ENCODE measurements around the gene KLHDC1.
"Not testable (repeated sequence)": the region's sequence is repeated elsewhere in the genome, so short reads cannot be mapped to it uniquely, and the experiment has no call there.

KLHDC1 gene

GRCh38 chr14:49692811-49693734, at the start of gene KLHDC1:
Gene KLHDC1, plus strand, starts transcription at chr14:49693120. Its CDS starts 75 bp downstream, at chr14:49693195.
- peak; percentile 43 for DNase-seq (ENCODE audit: low spot score)

DNA sequence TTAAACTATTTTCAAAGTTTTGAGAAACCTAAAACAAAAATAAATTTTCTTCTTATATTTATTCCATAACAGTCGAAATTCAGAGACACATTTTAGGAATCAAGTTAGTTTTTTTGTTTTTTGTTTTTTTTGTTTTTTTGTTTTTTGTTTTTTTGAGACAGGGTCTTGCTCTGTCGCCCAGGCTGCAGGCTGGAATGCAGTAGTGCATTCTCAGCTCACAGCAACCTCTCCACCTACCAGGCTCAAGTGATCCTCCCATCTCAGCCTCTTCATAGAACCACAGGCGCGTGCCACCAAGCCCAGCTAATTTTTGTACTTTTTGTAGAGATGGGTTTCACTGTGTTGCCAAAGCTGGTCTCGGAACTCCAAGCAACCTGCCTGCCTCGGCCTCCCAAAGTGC, 39.4 kb upstream of the KLHDC1 start:
- no peak for DNase-seq (ENCODE audit: low spot score)

DNA sequence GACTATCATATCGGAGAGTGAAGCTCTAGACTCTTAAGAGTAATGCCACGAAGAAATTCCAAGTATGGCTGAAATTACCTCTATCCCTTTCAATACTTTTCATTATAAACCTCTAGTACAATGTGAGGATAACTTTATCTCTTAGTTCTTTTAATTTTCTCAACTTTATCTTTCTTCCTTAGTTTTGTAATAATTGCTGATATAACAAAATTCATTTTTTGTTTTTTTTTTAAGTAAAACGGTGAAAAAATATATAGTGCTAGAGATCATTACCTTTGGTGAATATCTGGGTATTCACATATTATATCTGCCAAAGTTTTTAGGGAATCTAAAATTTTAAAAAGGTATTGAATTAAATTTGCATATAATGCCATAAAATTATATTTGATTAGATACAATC, 38.4 kb upstream of the KLHDC1 start:
- DNase-seq (ENCODE audit: low spot score) = no peak

DNA sequence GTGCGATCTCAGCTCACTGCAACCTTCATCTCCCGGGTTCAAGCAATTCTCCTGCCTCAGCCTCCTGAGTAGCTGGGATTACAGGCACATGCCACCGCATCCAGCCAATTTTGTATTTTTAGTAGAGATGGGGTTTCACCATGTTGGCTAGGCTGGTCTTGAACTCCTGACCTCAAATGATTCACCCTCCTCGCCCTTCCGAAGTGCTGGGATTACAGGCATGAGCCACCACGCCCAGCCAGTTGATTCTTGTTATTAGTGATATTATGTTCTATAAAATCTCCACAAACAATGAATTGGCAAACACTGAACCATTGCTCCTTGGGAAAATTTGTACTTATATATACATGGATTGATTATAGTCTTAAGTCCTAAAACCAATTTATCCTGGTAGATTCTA, 35.4 kb upstream of the KLHDC1 start:
- DNase-seq (ENCODE audit: low spot score) = not testable (repeated sequence)

DNA sequence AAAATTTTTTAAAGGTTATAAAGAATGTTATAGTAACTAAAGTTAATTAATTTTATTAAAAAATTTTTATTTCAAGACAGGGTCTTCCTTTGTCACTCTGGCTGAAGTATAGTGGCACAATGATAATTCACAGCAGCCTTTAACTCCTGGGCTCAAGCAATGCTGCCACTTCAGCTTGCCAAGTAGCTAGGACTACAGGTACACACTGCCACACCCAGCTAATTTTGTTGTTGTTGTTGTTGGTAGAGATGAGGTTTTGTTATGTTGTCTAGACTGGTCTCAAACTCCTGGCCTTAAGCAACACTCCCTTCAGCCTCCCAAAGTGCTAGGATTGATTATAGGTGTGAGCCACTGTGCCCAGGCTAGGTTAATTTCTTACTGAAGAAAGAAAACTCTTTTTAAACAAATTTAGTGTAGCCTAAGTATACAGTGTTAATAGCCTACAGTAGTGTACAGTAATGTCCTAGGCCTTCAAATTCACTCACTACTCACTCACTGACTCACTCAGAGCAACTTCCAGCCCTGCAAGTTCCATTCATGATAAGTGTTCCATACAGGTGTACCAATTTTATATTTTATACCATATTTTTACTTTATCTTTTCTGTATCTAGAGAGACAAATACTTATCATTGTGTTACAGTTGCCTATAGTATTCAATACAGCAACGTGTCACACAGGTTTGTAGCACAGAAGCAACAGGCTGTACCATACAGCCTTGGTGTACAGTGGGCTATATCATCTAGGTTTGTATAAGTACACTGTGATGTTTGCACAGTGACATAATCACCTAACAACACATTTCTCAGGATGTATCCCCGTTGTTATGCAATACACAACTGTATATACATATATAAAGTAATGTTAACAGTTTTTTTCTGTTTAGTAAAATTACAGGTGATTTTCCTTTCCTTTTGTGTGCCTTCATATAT, 33.1 kb upstream of the KLHDC1 start:
- no peak for DNase-seq (ENCODE audit: low spot score)

DNA sequence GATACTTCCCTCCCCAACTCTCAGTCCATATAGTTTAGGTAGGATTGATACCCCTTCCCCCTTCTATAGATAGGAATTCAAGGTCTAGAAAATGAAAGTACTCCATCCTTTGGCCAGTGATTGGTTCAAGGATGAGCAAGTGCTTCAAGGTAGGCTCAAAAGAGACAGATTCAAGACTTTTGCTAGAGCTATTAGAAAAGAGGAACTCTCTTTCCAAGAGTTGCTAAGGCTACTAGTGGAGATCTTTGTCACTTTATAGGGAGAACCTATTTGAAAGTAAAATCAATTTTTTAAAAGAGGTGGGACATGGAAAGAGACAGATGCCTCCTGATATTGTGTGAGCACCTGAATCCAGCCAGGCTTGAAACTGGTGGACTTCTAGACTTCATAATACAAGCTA, 22.4 kb upstream of the KLHDC1 start:
- DNase-seq (ENCODE audit: low spot score) = no peak

DNA sequence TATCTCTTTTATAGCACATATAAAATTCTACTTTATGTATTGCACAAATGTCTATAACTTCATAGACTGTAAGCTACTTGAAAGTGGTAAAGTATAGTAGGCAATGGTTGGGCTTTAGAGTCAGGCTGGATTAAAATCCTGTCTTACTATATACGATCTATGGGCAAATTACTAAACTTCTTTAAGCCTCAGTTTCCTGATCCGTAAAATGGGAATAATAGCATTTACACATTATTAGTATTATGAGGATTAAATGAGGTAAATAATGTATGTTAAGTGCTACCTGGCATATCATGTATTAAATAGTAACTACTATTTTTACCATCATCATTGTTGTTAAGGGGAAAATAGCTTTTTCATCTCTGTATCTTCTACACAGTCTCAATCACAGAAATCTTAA, 19.3 kb upstream of the KLHDC1 start:
- DNase-seq (ENCODE audit: low spot score) = no peak

DNA sequence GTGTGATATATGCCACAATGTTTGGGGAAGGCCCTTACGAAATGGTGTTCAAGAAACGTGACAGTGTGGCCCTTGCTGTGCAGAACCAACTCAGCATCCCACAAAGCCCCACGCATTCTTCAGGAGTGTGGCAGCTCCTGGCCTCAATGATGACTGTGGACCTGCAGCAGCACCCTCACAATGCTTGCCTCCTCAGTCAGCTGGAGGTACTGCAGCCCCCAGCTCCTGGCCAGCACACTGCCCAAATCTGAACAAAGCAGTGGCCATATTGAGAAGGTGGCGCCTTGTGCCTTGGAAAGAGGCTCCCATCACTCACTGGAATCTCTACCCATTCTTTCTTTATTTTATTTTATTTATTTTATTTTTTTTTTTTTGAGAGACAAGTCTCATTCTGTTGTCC, 15.3 kb upstream of the KLHDC1 start:
- no peak for DNase-seq (ENCODE audit: low spot score)

DNA sequence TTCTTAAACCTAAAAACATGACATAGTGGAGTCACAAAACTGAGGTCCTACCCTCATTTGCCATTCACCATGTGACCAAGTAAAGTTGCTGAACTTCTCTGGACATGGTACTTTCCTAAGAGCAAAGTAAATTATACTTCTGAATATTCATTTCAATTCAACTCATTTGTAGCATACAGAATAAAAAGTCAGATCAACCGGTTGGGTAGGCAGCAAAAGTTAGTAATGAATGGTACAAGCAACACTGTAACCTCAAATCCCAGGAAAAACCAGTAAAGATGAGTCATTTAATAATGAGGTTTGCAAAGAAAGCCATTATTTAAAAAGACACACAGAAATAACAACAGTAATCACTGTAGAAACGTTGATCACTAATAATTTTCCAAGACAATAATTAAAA, 13.6 kb upstream of the KLHDC1 start:
- peak; percentile 40 for DNase-seq (ENCODE audit: low spot score)

GRCh38 chr14:49686425-49686824, 6.5 kb upstream of the KLHDC1 start:
- no peak for DNase-seq (ENCODE audit: low spot score)

GRCh38 chr14:49687942-49688700, 4.8 kb upstream of the KLHDC1 start, which contains the start of gene POLE2:
Gene POLE2, minus strand, starts transcription at chr14:49688214. Its CDS starts 11 bp downstream, at chr14:49688203.
- no peak for DNase-seq (ENCODE audit: low spot score)

DNA sequence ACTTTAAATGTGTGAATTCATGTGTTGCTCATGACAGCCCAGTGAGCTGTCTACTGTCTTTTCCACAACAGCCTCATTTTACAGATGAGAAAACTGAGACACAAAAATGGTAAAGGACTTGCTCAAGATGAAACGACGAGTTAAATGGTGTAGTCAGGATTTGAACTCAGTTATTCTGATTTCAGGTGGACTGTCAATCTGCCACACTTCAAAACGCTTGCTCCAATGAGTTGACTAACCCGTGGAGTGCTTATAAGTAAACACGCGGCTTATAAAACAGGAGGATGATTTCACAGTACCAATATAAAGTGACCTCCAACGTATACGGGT, 4.3 kb upstream of the KLHDC1 start:
- no peak for DNase-seq (ENCODE audit: low spot score)

GRCh38 chr14:49691031-49691430, 1.9 kb upstream of the KLHDC1 start:
- no peak for DNase-seq (ENCODE audit: low spot score)

DNA sequence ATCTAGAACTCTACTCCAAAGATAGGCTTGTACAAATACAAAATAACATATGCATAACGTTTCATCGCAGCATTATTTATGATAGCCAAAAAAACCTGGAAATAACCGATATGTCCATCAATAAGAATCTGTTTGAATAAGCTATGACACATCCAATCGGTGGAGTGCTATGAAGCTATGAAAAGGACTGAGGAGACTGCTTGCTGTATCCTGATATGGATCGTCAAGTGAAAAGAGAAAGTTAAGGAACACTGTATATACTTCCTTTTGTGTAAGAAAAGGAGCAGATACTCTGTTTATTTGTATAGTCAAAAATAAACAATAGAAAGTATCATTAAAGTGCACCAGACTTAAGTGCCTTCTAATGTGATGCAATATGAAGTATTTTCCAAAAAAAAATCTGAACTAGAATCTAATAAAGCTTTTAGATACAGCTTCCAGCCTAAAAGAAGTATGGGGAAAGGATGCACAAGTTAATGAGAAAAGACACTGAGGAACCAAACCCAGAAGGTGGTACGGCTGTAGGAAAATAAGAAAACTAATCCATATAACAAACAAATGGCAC, 645 bp upstream of the KLHDC1 start:
- DNase-seq (ENCODE audit: low spot score) = no peak

DNA sequence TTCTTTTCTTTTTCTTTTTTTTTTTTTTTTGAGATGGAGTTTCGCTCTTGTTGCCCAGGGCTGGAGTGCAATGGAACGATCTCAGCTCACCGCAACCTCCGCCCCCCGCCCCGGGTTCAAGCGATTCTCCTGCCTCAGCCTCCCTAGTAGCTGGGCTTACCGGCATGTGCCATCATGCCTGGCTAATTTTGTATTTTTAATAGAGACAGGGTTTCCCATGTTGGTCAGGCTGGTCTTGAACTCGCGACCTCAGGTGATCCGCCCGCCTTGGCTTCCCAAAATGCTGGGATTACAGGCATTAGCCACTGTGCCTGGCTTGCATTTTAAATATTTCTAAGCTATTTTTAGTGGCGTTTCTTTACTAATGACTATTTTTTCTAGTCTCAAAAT, 810 bp downstream of the KLHDC1 start:
- not testable (repeated sequence) for DNase-seq (ENCODE audit: low spot score)

GRCh38 chr14:49702725-49703124, 9.8 kb downstream of the KLHDC1 start:
- no peak for DNase-seq (ENCODE audit: low spot score)

DNA sequence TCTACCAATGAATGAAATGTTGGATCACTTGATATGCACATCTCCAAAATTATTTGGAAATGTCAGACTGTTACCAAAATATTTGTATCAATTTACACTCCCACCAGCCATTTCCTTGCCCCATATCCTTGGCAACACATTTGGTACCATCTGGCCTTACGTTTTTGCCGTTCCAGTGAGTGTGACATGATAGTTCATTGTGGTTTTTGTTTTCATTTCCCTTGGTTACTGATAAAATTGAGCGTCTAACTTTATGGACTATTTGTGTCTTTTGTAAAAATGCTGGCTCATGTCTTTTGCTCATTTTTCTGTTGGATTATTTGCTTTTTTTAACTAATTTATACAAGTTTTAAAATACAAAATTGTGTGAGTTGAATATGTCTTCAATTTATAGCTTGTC, 11.0 kb downstream of the KLHDC1 start:
- DNase-seq (ENCODE audit: low spot score) = no peak

DNA sequence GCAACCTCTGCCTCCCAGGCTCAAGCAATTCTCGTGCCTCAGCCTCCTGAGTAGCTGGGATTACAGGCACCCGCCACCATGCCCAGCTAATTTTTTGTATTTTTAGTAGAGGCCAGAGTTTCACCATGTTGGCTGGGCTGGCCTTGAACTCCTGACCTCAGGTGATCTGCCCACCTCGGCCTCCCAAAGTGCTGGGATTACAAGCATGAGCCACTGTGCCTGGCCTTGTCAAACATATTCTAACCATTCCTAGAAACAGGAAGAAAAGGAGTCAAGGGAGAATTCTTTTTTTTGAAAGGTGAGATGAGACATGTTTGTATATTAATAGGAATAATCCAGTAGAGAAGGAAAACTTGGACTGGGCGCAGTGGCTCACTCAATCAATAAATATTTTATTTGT, 11.6 kb downstream of the KLHDC1 start:
- DNase-seq (ENCODE audit: low spot score) = not testable (repeated sequence)

- DNase-seq (ENCODE audit: low spot score) = not testable (repeated sequence)
These were observed 18.1 kb downstream of the KLHDC1 start for GRCh38 chr14:49710993-49711392.

DNA sequence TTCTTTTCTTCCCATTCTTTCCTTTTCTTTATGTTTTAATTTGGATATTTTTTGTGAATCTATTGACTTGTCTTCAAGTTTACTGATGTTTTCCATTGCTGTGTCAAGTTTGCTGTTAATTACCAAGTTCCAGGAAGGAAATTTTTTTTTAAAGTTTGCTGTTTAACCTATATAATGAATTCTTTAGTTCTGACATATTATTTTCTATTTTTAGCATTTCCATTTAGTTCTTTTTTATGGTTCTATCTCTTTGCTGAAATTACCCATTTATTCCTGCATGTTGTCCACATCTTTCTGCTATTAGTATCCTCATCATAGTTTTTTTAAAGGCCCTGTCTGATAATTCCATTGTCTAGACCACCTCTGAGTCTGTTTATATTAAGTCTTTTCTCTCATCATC, 27.8 kb downstream of the KLHDC1 start:
- no peak for DNase-seq (ENCODE audit: low spot score)

- DNase-seq (ENCODE audit: low spot score) = not testable (repeated sequence)
These were observed 29.0 kb downstream of the KLHDC1 start for GRCh38 chr14:49721733-49722435.

Data from COLO829 (cell line).